22Rv1 (cell line): ENCODE data around the gene ANAPC16.

ENCODE experiments used
- CTCF ChIP-seq: fragments of 450-650 bp; IDR thresholded peaks from 2 replicates; pipeline ENCODE4 v1.5.1; 2017; ENCODE audit warnings: mild to moderate bottlenecking
- ZFX ChIP-seq: fragments of 450-650 bp; IDR thresholded peaks from 2 replicates; pipeline ENCODE4 v1.6.1; 2017; ENCODE audit warnings: antibody characterized with exemption, borderline replicate concordance

DNA sequence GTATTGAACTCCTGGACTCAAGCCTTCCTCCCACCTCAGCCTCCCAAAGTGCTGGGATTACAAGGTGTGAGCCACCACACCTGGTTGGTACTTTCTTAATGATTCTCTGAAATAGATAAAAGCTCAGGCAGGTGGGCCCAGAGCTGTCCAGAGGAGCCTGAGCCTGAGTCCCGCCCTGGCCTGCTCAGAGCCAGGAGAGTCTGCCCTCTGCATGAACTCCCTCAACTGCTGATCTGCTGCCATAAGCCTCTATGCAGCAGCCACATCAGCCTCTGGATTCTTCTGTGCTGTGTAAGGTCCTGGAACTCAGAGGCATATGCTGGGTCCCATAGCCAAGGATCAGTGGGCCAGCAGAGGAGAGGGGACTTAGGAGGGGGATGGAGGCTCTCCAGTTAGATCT lies 34.9 kb downstream of the ANAPC16 start:
- TF ChIP-seq CTCF (no peak), ZFX (no peak)
